Measurements from ENCODE around the gene KCNJ1.

The KCNJ1 gene

DNA sequence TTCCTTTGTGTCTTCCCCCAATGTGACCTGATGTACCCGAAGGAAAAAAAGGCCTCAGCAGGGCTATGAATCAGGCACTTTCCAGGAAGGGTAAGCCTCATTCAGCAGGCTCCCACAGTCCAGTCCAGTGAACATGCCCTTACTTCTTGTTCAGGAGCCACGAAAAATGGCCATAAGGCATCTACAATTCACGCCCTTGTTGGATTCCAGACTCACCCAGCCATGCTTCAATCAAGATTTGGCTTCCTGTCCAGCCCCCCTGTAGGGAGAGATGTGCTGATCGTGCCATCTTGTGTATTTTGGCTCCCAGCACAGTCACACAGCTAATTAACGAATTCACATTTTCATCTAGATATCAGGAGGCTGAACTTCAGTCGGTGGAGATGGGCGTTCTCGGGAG lies 14.1 kb upstream of the KCNJ1 start:
- no peak for DNase-seq

DNA sequence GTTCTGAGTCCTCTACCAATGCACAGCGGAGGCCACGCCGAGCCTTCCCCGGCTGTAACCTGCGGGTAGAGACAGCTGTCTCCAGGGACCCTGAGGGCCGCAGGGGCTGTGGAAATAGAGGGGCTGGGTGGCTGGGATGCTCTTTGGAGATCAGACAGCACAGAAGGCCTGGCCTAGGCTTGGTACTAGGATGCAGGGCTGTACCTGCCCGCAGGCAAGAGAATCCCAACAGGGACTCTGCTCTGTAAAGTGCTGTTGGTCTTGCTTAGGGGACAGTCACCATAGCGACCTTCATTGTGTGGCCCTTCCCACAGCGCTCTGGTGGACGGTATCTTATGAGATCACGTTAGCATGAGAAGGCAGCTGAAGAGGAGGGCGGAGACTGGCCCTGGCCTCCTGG lies 12.7 kb upstream of the KCNJ1 start:
- no peak for DNase-seq

DNA sequence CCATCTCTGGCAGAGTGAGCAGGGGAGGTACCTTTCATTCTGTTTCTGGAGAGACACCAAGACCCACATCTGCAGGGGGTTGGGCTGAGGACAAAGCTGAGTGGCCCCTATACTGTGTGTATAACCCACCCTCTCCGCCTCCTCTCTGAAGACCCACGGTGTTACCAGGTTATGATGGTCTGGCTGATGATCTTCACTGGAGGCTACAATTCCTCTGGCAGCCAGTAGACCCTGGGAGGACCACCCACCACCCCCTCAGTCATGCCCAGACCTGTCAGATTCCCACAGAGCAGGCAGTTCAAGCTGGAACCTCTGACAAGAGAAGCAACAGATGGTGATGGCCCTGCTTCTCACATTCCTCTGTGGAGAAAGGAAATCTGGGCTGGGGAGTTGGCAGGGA lies 11.4 kb upstream of the KCNJ1 start:
- DNase-seq, result no peak

DNA sequence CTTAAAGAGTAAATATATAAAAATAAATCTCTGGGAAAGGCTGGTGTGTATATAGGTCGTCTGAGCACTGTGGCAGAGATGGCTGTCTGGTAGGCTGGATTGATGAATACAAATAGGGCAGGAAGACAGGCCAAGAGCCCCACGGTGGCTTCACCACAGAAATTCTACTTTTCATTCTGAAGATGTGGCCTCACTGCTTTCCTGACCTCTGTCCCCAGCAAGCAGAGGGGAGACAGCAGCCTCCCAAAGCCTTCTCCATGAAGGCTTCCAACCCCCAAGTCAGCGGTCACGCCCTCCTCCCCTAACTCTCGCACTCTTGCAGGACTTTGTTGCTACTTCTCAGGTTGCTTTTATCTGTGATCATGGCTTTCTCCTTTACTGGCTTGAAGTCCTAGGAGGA lies 10.6 kb upstream of the KCNJ1 start:
- DNase-seq, result no peak

DNA sequence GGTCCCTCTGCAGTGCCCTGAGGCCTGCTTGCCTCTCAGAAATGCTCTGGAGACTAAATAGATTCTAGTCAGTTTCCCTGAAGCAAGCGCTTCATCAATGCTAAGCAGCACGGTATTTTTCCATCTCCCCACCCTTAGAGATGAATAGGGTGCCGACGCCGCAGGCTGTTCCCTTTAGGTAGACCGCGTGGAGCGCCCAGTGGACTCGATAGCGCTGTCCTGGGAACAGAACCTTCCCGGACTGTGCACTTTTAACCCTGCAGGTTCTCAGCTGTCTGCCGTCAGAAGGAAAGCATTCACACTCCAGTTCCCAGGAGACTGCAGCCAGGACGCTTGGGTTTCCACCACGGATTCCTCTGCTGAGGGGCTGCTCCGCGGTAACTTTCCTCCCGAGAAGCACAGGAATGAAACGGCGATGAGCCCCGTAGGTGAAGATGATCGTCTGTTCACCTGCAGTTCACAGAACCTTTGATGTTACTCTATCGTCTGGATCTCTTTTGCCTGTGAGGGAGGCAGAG lies 9.1 kb upstream of the KCNJ1 start:
- no peak for DNase-seq

DNA sequence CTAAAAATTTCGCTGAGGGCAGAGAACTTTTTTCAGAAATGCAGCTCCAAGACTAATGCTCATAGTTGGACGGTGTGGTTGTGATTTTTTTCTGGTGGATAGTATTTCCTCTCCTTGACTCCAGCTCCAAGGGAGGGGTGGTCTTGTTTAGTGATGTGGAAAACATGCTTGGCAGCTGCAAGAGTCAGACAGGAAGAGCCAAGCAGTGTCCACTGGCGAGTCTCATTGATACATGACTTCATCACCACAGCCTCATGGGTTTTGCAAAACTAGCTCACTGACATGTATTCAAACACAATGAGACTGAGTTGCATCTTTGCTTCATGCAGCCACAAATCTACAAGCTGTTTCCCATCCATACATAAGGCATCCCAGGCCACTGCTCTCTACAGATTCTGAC lies 7.3 kb upstream of the KCNJ1 start:
- DNase-seq, result no peak

DNA sequence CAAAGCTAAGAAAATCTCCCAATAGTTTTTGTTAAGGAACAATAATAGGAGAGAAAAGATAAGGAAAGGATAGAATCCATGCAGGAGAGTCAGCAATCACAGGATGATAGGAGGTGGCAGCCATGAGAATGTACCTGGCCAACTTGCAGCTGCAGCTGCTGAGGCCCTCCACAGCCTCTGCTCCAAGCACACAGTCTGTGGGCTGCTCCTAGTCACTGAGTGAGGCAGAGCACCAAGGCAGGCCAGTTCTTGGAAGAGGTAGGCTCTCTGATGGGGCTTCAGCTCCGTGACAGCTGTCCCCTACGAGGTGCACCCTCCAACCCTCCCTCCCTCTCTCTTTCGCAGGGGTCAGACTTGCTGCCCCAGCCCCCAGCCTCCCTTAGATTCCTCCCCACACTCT lies 5.5 kb upstream of the KCNJ1 start:
- DNase-seq, result no peak

DNA sequence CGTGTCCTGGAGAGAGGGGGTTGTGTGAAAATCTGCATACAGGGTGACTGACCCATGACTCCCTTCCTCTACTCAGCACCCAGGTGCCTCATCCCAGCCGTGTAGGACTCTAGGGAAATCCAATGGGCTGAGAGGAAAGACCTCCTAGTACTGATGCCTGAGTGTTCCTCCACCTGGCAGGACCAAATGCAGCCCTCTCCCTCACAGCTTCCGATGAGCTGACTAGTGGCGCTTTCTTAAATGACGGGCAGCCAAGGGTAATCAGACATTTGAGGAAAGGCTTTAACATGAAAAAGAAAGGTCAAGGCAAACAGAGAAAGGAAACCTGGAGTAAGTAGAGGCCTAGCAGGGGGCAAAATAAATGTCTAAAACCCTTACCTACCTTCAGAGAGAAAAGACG lies 5.0 kb upstream of the KCNJ1 start:
- DNase-seq, result no peak

DNA sequence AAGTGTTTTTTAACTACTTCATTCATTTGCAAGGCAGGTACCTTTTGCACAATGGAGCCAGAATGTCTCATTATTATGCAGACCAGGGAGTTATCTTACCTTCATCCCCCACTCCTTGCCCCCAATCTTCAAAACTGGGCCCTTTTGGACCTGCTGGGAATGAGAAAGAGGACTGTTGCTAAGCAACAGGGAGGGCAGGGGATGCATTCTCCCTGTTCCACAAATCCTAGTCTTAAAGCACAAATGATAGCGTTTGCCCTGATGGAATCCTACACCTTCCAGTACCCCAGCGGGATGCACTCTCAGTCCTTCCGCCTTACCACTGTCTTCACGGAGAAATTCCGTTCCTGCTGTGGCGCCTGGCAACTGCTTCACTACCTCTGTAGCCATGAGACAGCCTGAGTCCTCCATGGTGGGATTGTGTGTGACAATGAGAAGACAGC lies 4.1 kb upstream of the KCNJ1 start:
- no peak for DNase-seq

DNA sequence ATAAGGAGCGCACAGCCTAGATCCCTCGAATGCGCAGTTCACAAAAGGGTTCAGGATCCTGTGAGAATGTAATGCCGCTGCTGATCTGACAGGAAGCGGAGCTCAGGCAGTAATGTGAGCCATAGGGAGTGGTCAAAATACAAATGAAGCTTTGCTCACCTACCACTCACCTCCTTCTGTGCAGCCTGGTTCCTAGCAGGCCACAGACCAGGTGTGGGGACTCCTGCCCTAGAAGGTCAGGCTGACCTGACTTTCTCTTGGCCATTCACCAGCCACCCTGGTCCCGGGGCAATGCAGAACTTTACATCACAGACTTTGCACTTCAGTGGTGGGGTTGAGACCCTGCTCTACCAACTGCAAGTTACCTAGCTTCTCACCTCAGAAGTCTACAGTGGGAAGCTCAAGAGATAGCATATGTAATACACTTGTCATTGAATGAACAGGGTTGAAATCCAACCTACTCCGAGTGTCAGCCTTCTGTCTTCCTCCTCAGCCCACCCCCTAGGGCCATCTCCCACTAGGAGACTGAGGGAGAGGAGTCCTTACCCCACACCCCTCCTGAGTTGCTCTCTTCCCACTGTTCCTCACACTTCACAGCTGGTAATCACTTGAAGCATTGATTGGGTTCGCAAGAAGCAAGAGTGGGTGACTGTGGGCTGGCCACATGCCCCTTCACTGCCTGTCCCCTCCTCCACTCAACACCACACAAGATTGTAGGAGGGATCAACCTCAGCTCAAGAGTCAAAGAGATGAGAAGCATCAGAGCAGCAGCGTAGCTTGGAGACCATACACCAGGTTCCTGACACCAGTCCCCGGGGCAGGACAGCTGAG lies 2.0 kb upstream of the KCNJ1 start:
- no peak for DNase-seq

DNA sequence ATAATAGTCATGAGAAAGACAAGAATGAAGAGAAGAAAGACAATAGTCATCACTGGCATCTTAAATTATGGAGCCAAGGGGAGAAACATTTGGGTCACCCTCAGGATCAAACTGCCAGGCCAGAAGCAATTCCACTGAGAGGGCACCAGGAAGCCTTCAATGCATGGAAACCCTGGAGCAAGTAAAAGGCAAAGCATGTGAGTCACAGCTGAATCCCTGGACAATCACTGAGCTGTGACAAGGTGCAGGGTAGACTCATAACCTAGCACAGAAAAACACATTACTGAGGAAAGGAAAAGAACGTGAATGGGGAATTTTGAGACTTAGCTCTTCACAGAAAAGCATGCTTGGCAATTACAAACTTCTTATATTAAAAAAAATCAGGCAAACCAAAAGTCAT lies 1.6 kb downstream of the KCNJ1 start:
- DNase-seq, result no peak

DNA sequence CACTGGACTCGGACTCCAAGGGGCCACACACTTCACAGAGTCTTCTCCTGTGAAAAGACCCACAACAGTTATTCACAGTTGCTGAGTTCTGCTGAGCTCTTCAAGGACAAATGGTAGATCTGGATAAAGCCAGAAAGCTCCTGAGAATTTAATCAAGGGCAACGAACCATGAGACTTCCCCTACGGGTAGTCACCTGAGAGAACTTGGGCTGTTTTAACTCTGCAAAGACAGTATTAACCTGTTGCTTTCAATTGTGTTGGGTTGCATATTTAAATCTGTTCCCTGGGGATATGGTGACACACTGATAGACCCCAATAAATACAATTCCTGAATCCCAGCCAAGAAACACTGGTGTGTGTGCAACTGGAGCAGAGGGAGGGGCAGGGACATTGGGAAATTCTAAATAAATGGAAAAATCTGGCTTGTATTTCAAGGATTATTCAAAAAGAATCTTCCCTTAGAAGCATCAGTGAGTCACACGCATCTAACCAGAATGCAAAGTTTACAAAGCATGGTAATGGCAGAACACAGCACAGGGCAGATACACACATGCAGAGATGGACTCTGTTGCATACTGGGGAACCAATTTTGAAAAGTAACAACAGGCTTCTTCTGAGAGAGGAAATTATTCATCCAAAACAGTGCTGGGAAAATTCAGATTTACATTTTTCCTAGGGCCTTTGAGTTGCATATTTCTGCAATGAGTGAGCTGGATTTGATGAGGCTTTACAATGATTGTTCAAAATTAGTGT lies 4.0 kb downstream of the KCNJ1 start:
- no peak for DNase-seq

DNA sequence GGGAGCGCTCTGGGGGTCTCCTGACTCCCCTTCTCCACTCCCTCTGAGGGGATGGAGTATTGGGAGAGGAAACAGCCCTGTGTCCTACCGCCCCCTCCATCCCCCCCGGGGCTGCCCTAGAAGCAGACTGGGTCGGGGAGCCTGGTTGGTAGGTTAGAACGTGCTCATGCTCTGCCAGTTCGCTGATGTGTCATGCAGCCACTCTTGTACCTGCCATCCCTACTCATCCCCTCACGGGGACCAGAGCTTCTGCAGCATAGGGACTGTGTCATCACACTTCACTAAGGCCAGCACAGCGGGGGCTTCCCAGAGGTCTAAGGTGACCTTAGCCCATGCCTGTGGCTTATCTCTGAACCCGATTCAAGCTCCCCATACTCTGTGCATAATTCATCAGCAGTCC lies 4.7 kb downstream of the KCNJ1 start:
- no peak for DNase-seq

DNA sequence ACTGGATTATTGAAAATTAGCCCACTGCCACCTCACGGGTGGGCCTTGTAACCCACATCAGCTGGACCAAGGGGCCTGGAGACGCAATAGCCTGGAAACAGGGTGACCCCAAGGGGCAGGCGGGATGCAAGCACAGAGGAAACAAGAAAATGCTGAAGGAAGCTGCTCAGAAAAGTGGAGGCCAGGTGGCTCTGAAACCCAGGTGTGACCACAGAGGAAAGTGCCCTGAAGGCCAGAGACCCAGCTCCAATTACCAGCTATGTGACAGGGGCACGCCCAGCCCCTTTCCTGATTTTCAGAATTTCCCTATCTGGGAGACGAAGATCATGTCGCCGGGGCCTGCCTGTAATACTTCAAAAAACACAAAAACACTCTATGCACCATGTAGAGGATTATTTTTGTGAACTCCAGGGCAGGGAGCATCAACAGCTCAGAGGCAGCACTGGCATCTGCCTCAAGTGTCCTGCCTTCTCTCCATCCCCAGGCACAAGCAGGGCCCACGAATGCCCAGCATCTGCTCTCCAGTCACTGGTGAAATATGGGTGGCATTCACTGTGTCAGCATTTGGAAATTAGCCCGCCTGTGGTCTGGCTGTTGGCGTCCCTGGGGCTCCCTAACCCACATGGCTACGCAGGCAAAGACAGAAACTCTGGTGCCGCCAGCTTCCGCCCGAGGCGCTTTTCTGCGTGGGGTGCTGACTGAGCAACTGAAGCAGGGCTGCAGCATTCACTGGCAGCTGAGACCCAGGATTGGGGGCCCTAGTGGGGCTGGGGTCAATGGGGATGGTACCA lies 6.3 kb downstream of the KCNJ1 start:
- no peak for DNase-seq

DNA sequence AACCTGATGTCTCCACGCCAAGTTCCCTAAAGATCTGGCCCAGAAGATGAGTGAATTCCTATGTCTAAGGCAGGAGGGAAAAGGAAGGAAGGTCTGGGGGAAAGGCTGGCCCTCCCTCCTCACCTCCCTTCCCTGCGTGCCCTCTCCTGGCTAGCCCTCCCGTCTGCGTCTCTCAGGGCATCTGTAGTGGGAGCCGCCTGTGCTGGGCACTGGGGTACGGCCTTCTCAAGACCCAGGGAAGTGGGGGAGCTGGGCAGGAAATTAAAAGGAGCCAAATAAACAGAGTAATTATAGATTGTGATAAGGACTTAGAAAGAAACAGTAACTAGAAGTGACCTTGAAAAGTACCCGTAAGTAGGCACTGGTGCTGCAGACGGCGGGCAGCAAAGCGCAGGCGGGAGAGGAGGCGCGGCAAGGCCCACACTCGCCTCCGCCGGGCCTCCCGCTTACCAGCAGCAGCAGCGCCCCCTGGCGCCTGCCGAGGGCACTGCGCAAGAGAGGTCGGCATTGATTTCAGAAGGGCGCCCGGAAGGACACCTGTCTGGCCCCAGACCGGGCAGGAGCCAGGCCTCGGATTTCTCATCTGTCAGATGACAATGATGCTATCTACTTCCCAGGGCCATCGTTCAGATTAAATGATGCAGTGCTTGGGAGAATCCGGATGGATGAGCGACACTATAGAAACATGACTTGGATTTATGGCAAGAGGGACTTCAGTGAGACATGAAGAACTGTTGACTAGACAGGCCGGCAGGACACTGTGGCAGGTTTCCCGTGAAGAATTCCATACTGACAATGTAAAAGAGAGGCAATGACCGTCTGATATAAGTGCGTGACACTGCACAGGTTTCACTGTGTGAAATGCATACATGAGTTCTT lies 7.3 kb downstream of the KCNJ1 start:
- no peak for DNase-seq

DNA sequence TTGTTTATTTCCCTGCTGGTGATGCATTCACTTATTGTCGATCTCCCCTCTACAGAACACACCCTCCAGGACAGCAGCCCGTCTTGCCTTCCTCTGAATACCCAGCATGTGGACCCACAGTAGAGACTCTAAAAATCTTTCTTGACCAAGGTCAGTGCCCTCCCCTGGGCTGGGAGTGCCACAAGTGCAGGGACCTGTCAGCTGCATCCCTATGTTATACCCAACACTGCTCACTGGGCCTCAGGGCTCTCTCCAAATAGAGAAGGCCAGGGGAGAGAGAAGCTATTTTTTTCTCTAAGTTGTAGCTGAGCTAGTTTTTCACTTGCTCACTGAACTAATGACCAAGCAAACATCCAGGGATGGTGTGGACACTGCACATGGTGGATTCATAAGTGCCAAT lies 9.8 kb downstream of the KCNJ1 start:
- no peak for DNase-seq

DNA sequence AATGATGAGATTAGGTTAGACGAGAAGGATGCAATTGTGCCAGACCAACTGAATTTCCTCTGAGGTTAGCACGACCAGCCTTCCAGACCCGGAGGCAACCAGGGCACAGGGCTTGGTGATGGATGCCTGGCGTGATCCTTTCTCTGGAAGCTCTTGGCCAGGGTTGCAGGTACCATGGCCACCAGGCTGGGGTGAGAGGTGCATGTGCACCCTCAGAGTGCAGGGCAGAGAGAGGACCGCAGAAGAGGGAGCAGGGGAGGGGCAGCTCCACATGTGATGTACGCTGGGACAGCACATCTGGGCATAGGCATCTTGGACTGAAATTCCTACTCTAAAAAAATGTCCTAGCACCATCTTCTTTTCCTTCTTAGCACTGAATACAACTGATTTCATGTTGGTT lies 10.9 kb downstream of the KCNJ1 start:
- DNase-seq, result no peak

DNA sequence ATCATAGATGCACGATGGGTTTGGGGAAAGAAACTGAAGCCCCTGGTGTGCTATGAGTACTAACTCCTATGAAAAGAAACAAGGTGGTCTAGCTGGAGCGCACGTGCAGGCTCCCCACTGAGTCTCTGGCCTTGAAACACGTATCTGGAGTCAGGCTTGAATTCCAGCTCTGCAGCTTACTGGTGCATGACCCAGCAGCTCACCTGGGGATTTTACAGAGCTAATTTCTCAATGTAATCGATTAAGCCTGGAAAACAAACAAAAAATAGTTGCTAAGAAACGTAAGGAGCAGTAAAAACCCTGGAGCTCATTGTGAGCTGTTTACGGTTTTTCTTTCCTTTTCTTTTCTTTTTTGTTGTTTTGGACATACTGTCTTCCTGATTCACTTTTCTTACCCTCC lies 12.3 kb downstream of the KCNJ1 start:
- no peak for DNase-seq

DNA sequence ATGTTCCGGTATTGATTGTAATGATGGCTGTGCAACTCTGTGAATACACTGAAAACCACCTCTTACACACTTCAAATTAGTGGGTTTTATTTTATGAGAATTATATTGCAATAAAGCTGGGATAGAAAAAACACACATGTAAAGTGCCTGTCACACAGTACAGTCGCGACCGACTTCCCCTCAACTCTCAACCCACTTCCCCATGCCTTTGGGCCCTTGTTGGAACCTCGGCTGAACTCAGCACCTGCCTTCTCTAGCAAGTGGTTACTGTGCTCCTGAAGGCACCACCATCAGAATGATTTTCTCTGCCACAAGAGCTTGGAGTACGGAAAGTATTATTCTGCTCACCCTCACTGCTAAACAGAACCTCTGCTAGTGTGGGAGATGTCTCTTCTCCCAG lies 13.5 kb downstream of the KCNJ1 start:
- DNase-seq, result no peak

DNA sequence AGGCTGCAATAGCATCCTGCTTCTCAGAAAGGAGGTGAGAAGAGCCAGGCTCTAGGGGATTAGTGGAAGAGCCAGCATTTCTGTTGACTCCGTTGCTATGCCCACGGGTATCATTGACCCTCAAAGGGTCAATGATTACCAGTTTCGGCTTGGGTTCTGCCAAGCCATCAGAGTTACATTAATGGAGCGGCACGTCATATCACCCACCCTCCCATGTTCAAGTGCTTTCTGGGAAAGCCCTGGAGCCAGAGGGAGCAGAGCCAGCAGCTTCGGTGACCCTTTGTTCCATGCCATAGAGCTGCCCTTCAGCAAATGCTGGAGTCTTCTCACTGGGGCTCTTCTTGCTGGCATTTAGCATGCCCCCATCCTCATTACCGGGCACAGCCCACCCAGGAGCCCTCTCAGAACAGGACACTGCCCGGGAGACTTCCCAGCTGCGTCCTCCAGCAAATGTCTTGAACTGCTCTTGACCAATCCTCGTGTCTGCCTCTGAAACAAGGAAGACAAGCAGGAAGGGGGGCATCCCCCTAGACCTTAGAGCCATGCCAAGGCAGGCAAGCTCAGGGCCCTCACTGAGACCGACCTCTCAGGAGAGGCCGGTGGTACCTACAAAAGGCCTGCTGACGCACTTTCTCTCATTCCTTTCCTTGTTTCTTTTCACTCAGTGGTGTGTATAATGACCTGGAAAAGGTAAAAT lies 14.6 kb downstream of the KCNJ1 start:
- DNase-seq, result no peak

DNA sequence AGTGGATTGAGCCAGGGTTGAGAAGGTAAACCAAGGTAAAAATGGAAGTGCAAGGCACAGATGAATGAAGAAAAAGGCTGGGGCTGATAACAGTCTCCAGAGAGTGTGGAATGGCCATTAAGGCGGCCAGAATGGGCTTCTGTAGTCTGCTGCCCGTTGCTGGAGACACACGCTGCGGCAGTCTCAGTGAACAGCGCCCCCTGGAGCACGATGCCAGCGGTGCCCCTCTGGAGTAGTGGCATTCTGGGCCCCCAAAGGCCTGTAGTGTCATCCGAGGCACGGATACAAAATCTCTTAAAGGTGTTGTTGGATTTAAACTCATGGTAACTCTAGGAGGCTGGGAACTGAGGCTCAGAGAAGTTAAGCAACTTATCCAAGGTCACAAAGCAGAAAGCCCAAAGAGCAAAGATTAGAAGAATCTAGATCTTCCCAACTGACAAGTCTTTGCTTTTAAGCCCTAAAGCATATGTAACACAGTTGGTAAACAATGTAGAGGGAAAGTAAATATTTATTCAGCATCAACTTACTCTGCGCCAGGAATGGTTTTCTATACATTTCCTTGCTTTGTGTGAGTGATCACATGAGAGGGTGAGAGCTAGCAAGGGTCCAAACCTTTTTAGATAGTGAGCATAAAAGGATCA lies 18.2 kb downstream of the KCNJ1 start:
- no peak for DNase-seq
